COR-L47 (cell line): ENCODE measurements around the gene SLC52A1.

Source experiments
- DNase-seq: peaks from one replicate; lab custom pipeline; 2025; lab: John Stamatoyannopoulos, UW

SLC52A1 gene

GRCh38 chr17:4987767-4988567 lies 47.3 kb downstream of the SLC52A1 start:
- no peak for DNase-seq

- DNase-seq = peak; percentile 64
These were observed 48.1 kb downstream of the SLC52A1 start, which contains the start of gene CAMTA2 for GRCh38 chr17:4986951-4987766. TSS of gene CAMTA2 (minus strand) at chr17:4987675. CDS start at chr17:4986222, 1,453 bp downstream.

- no peak for DNase-seq
These were observed 48.8 kb downstream of the SLC52A1 start for GRCh38 chr17:4986403-4986802.
